NOMO-1 treated with DMSO at 0.1 percent for 48 hours (cell line): ENCODE data around the gene ELP5.

Experiments used
- DNase-seq: peaks from one replicate; lab custom pipeline; 2025; ENCODE audit not compliant: unreplicated experiment; lab: John Stamatoyannopoulos, UW

The ELP5 gene

GRCh38 chr17:7252176-7253043 is at the start of gene ELP5:
TSS of gene ELP5 (plus strand) at chr17:7252215. CDS start at chr17:7252551, 336 bp downstream.
- peak; percentile 91 for DNase-seq

- DNase-seq, result no peak
These were observed 48.6 kb upstream of the ELP5 start for GRCh38 chr17:7203391-7203790.

GRCh38 chr17:7204336-7204735 is 47.7 kb upstream of the ELP5 start:
- no peak for DNase-seq

- DNase-seq, result no peak
These were observed 47.1 kb upstream of the ELP5 start for GRCh38 chr17:7204828-7205461.

- no peak for DNase-seq
These were observed 46.5 kb upstream of the ELP5 start for GRCh38 chr17:7205561-7205960.

GRCh38 chr17:7207120-7208001 is 44.7 kb upstream of the ELP5 start:
- DNase-seq, result no peak

- no peak for DNase-seq
These were observed 43.9 kb upstream of the ELP5 start for GRCh38 chr17:7208027-7208571.

GRCh38 chr17:7208754-7209460 is 43.1 kb upstream of the ELP5 start:
- DNase-seq, result no peak

GRCh38 chr17:7211491-7212273 is 40.3 kb upstream of the ELP5 start:
- no peak for DNase-seq

GRCh38 chr17:7213895-7214299 is 38.1 kb upstream of the ELP5 start:
- DNase-seq, result peak; percentile 71

GRCh38 chr17:7214300-7215135 is 37.5 kb upstream of the ELP5 start:
- DNase-seq, result peak; percentile 97

GRCh38 chr17:7215136-7215638 is 36.8 kb upstream of the ELP5 start:
- no peak for DNase-seq

GRCh38 chr17:7215652-7216180 is 36.3 kb upstream of the ELP5 start:
- DNase-seq, result no peak

GRCh38 chr17:7216242-7217112 is 35.5 kb upstream of the ELP5 start:
- DNase-seq, result no peak

GRCh38 chr17:7217113-7217987 is 34.7 kb upstream of the ELP5 start:
- DNase-seq, result peak; percentile 68

GRCh38 chr17:7218166-7218565 is 33.8 kb upstream of the ELP5 start:
- DNase-seq, result no peak
